Adrenal gland (tissue), 12 donors: Measurements from ENCODE around the gene NEO1. TPM values are rescaled to one million over a fixed set of nuclear protein-coding genes. Genes with fewer than 3 reads are reported as not detected.

Source experiments
- DNase-seq, 7 donors: peaks; one replicate each; pipeline ENCODE4 v3.0.0-alpha.2; 2019 to 2020
- H3K27ac ChIP-seq, 5 donors: fragments of 200-600 bp; sonication (generic) in 4 of 5; 1 replicate in 3 of 5; 2 replicates in 2 of 5; pipeline versions ENCODE4 v1.5.1 to v1.8.0; 2016 to 2020; ENCODE audit warnings: mild to moderate bottlenecking in 1 of 5
- H3K27me3 ChIP-seq: fragments of 200-600 bp; 2 replicates; pipeline ENCODE4 v1.8.0; 2021
- H3K36me3 ChIP-seq, 2 donors: fragments of 200-600 bp; replicated peaks in 1 of 2; 1 replicate in 1 of 2; 2 replicates in 1 of 2; pipeline versions ENCODE4 v1.5.1 to v1.8.0; 2018 to 2022
- H3K4me1 ChIP-seq, 2 donors: fragments of 200-600 bp; replicated peaks in 1 of 2; 1 replicate in 1 of 2; 2 replicates in 1 of 2; pipeline versions ENCODE4 v1.5.1 to v1.8.0; 2018 to 2021
- H3K4me3 ChIP-seq, 4 donors: fragments of 200-600 bp; sonication (generic) in 3 of 4; one replicate each; pipeline ENCODE4 v1.5.1; 2016 to 2018
- H3K9me3 ChIP-seq, 3 donors: fragments of 200-600 bp; sonication (generic) in 1 of 3; replicated peaks in 1 of 3; 1 replicate in 2 of 3; 2 replicates in 1 of 3; pipeline versions ENCODE4 v1.5.1 to v1.8.0; 2016 to 2021
- CTCF ChIP-seq, 6 experiments: fragments of 450-650 bp in 4 of 6; fragments of 200-600 bp in 2 of 6; sonication (generic) in 1 of 6; IDR thresholded peaks; 1 replicate in 5 of 6; 2 replicates in 1 of 6; pipeline versions ENCODE4 v1.5.1 to v1.8.0; 2016 to 2021; ENCODE audit warnings: antibody characterized with exemption in 6 of 6, mild to moderate bottlenecking in 2 of 6, moderate library complexity in 1 of 6
- POLR2A ChIP-seq, 2 donors: fragments of 450-650 bp; IDR thresholded peaks; one replicate each; pipeline ENCODE4 v1.6.1; 2017; ENCODE audit warnings: antibody characterized with exemption in 2 of 2, mild to moderate bottlenecking in 2 of 2, moderate library complexity in 1 of 2
- WGBS, 4 donors: extraction: QIAGEN DNeasy Blood & Tissue Kit in 2 of 4; methylation state at CpG; one replicate each; pipeline versions ENCODE4 v1.1.5 to v1.1.7; 2013 to 2017; 5-methylcytosine and 5-hydroxymethylcytosine counted together
- intact Hi-C, 2 donors: fragments of 100-400 bp; cut with DNase I; formaldehyde crosslinking; loops; one replicate each; pipeline versions ENCODE4 v1.14.1 to v1.15.0; 2022 to 2023
- polyA plus RNA-seq, 3 donors: library from polyadenylated mRNA; stranded (reverse); fragments of 200-250 nt in 2 of 3; fragments of 350-450 nt in 1 of 3; fragmentation: Illumina TruSeq in 1 of 3; extraction: RNeasy Lipid Tissue Mini Kit (QIAGEN cat#74804) in 1 of 3; gene quantifications; one replicate each; pipeline ENCODE4 v1.2.3, GENCODE V29; 2013 to 2014
- total RNA-seq, 9 donors: library from RNA; depleted of rRNA in 4 of 9; stranded (reverse); fragments of >200 nt in 4 of 9; fragments of 120-200 nt in 1 of 9; fragmentation: NEBNext Ultra II Directional in 1 of 9; extraction: Animal tissue kit (Norgen Biotek cat#: 25700) in 1 of 9; gene quantifications; one replicate each; pipeline versions ENCODE4 v1.1.0 to v1.2.4, GENCODE V29; 2013 to 2023
- donor health status: healthy with polysubstance abuse.
- donor health status: Bipolar disorder and iron deficiency.
- donor health status: DM: yes; HTN: yes; CAD: no.
- donor health status: DM: no; HTN: no; CAD: no.
- donor health status: DM: no; HTN: no; CAD: no.
- donor health status: DM: yes; HTN: yes; CAD: no.

NEO1 gene
- total and polyA plus RNA-seq, 12 donors = 5.7 to 28.6 (median 17.1) TPM

GRCh38 chr15:73231661-73232419, 179.6 kb downstream of the NEO1 start:
- Histone ChIP-seq H3K9me3 (no peaks in the 10 kb centered on the region), H3K36me3 (no peaks in the 10 kb centered on the region), H3K27ac (no peak overlapping the region), H3K27me3 (no peaks in the 10 kb centered on the region), H3K4me3 (no peak overlapping the region), H3K4me1 (no peaks in the 10 kb centered on the region)
- intact Hi-C loops = no loop called here
- DNase-seq = no peak
- no peak for TF ChIP-seq CTCF (IDR thresholded peaks at IDR 0.05)
- TF ChIP-seq POLR2A (IDR thresholded peaks at IDR 0.05) = no peak
- 45 to 88% (median 72%) methylated on average over 1 to 2 of the region's 2 CpGs for WGBS, 4 donors

DNA sequence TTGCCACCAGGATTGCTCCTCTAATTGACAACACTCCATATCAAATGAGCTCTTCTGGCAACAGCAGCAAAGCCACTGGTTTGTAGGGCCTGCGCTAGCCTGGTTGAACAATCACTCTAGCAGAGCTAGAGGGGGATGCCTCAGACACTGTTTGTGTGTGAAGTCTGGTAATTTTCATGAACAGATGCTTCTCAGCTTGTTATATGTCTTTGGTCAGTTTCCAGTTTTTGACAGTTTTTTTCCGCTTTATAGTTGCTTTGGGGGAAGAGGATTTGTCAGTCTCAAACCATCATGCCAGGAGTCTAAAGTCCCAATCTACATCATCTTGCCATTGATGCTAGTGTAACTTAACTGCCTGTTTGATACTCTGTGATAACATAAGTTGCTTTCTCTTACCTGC, 180.5 kb downstream of the NEO1 start:
- 91 to 100% (median 97%) methylated on average over 2 of the region's 2 CpGs for WGBS, 4 donors
- no peaks in the 10 kb centered on the region for H3K36me3 ChIP-seq
- no peaks in the 10 kb centered on the region for H3K9me3 ChIP-seq
- no peak for TF ChIP-seq CTCF (IDR thresholded peaks at IDR 0.05)
- no peak for TF ChIP-seq POLR2A (IDR thresholded peaks at IDR 0.05)
- DNase-seq = no peak
- no peak overlapping the region for H3K4me3 ChIP-seq
- H3K27me3 ChIP-seq = no peaks in the 10 kb centered on the region
- H3K4me1 ChIP-seq = no peaks in the 10 kb centered on the region
- H3K27ac ChIP-seq = no peak overlapping the region
- intact Hi-C loops = no loop called here

GRCh38 chr15:73233623-73234022, 181.4 kb downstream of the NEO1 start:
- Histone ChIP-seq H3K4me3 (no peak overlapping the region), H3K4me1 (no peaks in the 10 kb centered on the region), H3K27ac (no peak overlapping the region), H3K27me3 (no peaks in the 10 kb centered on the region), H3K36me3 (no peaks in the 10 kb centered on the region), H3K9me3 (no peaks in the 10 kb centered on the region)
- no peak for DNase-seq
- TF ChIP-seq POLR2A (IDR thresholded peaks at IDR 0.05) (no peak), CTCF (IDR thresholded peaks at IDR 0.05) (no peak)
- WGBS, 4 donors = 90 to 95% (median 92%) methylated on average over 5 of the region's 5 CpGs
- intact Hi-C loops = no loop called here

- no peak for DNase-seq
- intact Hi-C loops = no loop called here
- Histone ChIP-seq H3K9me3 (no peaks in the 10 kb centered on the region), H3K27ac (no peak overlapping the region), H3K4me1 (no peaks in the 10 kb centered on the region), H3K27me3 (no peaks in the 10 kb centered on the region), H3K36me3 (no peaks in the 10 kb centered on the region), H3K4me3 (no peak overlapping the region)
- whole genome bisulfite sequencing, 4 donors = 60 to 76% (median 72%) methylated on average over 3 of the region's 3 CpGs
- no peak for TF ChIP-seq CTCF (IDR thresholded peaks at IDR 0.05)
- TF ChIP-seq POLR2A (IDR thresholded peaks at IDR 0.05) = no peak
Observed at GRCh38 chr15:73237910-73238309, 185.6 kb downstream of the NEO1 start.
